Measurements from ENCODE around the gene SSH2. TPM values are rescaled to one million over a fixed set of nuclear protein-coding genes. Genes with fewer than 3 reads are reported as not detected.

Gene SSH2, protein sequence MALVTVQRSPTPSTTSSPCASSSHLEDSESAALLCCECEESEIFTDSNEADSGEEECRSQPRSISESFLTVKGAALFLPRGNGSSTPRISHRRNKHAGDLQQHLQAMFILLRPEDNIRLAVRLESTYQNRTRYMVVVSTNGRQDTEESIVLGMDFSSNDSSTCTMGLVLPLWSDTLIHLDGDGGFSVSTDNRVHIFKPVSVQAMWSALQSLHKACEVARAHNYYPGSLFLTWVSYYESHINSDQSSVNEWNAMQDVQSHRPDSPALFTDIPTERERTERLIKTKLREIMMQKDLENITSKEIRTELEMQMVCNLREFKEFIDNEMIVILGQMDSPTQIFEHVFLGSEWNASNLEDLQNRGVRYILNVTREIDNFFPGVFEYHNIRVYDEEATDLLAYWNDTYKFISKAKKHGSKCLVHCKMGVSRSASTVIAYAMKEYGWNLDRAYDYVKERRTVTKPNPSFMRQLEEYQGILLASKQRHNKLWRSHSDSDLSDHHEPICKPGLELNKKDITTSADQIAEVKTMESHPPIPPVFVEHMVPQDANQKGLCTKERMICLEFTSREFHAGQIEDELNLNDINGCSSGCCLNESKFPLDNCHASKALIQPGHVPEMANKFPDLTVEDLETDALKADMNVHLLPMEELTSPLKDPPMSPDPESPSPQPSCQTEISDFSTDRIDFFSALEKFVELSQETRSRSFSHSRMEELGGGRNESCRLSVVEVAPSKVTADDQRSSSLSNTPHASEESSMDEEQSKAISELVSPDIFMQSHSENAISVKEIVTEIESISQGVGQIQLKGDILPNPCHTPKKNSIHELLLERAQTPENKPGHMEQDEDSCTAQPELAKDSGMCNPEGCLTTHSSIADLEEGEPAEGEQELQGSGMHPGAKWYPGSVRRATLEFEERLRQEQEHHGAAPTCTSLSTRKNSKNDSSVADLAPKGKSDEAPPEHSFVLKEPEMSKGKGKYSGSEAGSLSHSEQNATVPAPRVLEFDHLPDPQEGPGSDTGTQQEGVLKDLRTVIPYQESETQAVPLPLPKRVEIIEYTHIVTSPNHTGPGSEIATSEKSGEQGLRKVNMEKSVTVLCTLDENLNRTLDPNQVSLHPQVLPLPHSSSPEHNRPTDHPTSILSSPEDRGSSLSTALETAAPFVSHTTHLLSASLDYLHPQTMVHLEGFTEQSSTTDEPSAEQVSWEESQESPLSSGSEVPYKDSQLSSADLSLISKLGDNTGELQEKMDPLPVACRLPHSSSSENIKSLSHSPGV (N-terminal part only)
- total RNA-seq (25.8 and 32.4 TPM in 2 replicates), polyA plus RNA-seq (36.7 and 43.2 TPM in 2 replicates)

DNA sequence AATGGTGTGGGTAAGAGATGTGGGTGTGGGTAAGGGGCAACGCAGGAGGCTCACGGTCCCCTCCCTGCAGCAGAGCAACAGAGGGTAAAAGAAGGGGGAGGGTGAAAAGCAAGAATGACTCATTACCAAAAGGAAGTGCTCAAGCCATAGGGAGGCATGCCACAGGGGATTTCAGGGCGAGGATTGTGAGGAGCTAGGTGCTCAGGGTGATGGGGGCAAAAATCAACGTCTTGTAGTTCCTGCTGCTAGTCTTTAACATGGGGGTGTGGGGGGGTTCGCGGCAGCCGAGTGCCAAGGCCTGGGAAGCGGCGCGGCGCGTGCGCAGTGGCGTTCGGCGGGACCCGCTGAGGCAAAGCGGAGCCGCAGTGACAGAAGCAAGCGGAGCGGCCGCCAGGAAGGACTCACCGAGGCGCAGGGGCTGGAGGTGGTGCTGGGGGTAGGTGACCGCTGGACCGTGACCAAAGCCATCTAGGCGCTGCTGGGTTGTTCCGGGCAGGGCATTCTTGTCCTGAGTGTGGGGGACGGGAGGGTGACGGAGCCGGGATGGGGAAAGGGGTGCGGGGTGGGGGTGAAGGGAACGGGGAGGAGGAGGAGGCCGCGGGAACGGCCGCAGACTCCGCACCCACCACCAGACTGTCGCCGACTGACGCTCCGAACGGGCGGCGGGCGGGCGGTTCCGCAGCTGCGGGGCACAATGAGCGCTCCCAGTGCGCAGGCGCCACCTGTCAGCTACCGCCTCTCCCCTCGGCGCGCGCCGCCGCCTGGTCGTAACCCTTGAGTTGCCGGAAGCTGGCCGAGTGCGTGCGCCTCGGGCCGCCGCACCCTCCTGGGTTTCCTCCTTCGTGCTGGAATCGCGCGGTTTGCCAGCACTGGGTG is at the start of gene SSH2:
SSH2 (minus strand) TSS at position 696 of the 876 bp plus-strand sequence; CDS start at position 468, 228 bp downstream.
- Histone ChIP-seq H3K4me1 (ENCODE audit: low read depth) (peaks cover 32% of the 10 kb centered on the region), H3K36me3 (no peaks in the 10 kb centered on the region), H3K4me3 (peak within 1 kb of the TSS; percentile 64), H3K9me3 (ENCODE audit: low read depth) (no peaks in the 10 kb centered on the region), H3K27me3 (no peaks in the 10 kb centered on the region), H3K27ac (peak within 1 kb of the TSS; percentile 89)
- no peak for TF ChIP-seq CTCF (IDR thresholded peaks at IDR 0.05; ENCODE audit: low read depth, low read length)
- DNase-seq (ENCODE audit: low read depth in 1 of 2, low spot score in 1 of 2), result peak; percentile 88 to 96

GRCh38 chr17:29977836-29978235 is 47.8 kb upstream of the SSH2 start:
- Histone ChIP-seq H3K4me1 (ENCODE audit: low read depth) (no peaks in the 10 kb centered on the region), H3K27me3 (no peaks in the 10 kb centered on the region), H3K9me3 (ENCODE audit: low read depth) (no peaks in the 10 kb centered on the region), H3K36me3 (no peaks in the 10 kb centered on the region), H3K27ac (no peak overlapping the region), H3K4me3 (no peak overlapping the region)
- no peak for TF ChIP-seq CTCF (IDR thresholded peaks at IDR 0.05; ENCODE audit: low read depth, low read length)
- DNase-seq (ENCODE audit: low read depth in 1 of 2, low spot score in 1 of 2), result peak in 1 of 2 donors; percentile 73

- Histone ChIP-seq H3K4me1 (ENCODE audit: low read depth) (no peaks in the 10 kb centered on the region), H3K27me3 (no peaks in the 10 kb centered on the region), H3K36me3 (no peaks in the 10 kb centered on the region), H3K4me3 (no peak overlapping the region), H3K27ac (no peak overlapping the region), H3K9me3 (ENCODE audit: low read depth) (no peaks in the 10 kb centered on the region)
- DNase-seq (ENCODE audit: low read depth in 1 of 2, low spot score in 1 of 2), result no peak
- TF ChIP-seq CTCF (IDR thresholded peaks at IDR 0.05; ENCODE audit: low read depth, low read length), result no peak
Observed at GRCh38 chr17:29973005-29973404, 43.0 kb upstream of the SSH2 start.

DNA sequence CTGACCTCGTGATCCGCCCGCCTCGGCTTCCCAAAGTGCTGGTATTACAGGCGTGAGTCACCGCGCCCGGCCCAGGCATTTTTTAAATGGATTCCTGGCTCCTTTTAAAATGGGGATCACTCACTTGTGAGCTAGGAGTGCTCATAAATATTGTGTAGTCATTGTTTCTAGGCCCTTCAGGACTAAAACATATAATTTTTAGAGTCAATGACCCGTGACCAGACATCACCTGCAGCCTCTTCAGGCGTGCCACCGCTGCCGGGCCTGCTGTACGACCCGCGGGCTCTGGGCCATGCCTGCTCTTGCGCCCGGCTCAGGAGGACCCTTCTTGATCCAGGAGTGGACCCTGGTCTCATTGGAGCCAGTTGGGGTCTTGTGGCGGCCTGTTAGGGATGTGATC is 42.2 kb upstream of the SSH2 start:
- H3K27me3 ChIP-seq, result no peaks in the 10 kb centered on the region
- no peaks in the 10 kb centered on the region for H3K4me1 ChIP-seq (ENCODE audit: low read depth)
- no peak for DNase-seq (ENCODE audit: low read depth in 1 of 2, low spot score in 1 of 2)

More for the DNA sequence above, 42.2 kb upstream of the SSH2 start:
- TF ChIP-seq CTCF (IDR thresholded peaks at IDR 0.05; ENCODE audit: low read depth, low read length), result no peak
- Histone ChIP-seq H3K4me3 (no peak overlapping the region), H3K27ac (no peak overlapping the region), H3K9me3 (ENCODE audit: low read depth) (no peaks in the 10 kb centered on the region), H3K36me3 (no peaks in the 10 kb centered on the region)
